ENCODE data around the gene CFAP74. TPM values are rescaled to one million over a fixed set of nuclear protein-coding genes. Genes with fewer than 3 reads are reported as not detected.
"Not testable (repeated sequence)": the region's sequence is repeated elsewhere in the genome, so short reads cannot be mapped to it uniquely, and the experiment has no call there.

The CFAP74 gene
- total RNA-seq, 8 experiments from 2014 or later: 0.22 to 3.7 (median 0.46) TPM; not detected in 1

DNA sequence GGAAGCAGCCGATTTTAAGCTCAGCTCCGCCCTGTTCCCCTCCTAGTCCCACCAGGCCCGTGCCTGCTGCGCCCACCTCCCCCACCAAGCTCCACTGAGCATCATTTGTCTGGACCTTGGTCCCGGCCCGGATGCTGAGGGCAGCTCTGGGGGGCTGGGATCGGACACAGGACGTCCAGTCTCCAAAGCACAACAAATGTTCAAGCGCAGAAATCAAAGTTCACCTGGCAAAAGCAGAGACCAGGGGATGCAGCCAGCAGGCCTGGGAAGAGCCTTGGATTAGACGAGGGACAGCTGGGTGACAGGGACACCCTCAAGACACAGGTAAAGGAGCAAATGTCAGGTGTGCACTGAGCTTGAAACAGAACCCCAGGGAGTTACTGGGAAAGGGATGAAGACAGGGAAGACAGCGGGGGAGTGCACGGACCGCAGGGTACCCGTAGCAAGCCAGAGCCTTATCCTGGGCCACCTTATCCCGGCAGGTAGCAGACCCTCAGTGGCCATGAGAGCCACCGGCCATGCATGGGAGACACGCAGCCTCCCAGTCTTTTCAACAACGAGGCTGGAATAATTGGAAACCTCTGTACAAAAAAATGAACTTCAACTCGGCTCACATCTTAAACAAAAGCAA is 62.3 kb downstream of the CFAP74 start:
- no peak for ATAC-seq (replicated peaks in 6 of 8)
- WGBS, 10 experiments: 17 to 100% (median 68%) methylated on average over 1 to 13 of the region's 19 CpGs; no CpG with 5 or more reads in 3 of the 10 experiments
- in situ Hi-C loops (cut with MboI; ENCODE audit: low pct_unique_long_range_greater_than_20kb in 2 of 9, low sequenced_read_pairs in 9 of 9, unreplicated experiment in 9 of 9): loop anchor here in 1 of 9 experiments (25.0 kb wide), 1 partner anchor 146 kb away; no protein-coding TSS in a partner anchor
- Histone ChIP-seq H3K27ac (no peak overlapping the region), H3K4me3 (no peak overlapping the region), H3K4me1 (replicated peaks in 1 of 2) (peaks cover 8 to 22% of the 10 kb centered on the region in 2 donors)

DNA sequence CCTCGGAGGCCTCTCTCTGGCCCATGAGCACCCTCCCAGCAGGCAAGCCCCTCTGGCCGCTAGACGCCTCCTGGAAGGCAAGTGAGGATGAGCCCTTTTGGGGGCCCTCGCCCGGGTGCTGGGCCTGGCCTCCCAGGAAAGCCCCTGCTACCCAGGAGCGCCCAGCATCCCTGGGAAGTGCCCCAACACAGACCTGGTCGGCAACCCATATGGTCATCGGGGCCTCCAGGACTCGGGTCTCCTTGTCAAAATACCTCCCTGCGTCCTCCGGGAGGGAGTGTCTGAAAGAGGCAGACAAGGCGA is 63.5 kb downstream of the CFAP74 start:
- no peak for ATAC-seq (replicated peaks in 6 of 8)
- H3K4me1 ChIP-seq (replicated peaks in 1 of 2): peaks cover 8 to 22% of the 10 kb centered on the region in 2 donors
- 66 to 96% (median 85%) methylated on average over 2 to 7 of the region's 12 CpGs; no CpG with 5 or more reads in 6 of the 10 experiments for WGBS, 10 experiments
- in situ Hi-C loops (cut with MboI; ENCODE audit: low pct_unique_long_range_greater_than_20kb in 2 of 9, low sequenced_read_pairs in 9 of 9, unreplicated experiment in 9 of 9): loop anchor here in 1 of 9 experiments (25.0 kb wide), 1 partner anchor 147 kb away; no protein-coding TSS in a partner anchor
- no peak overlapping the region for H3K27ac ChIP-seq
- H3K4me3 ChIP-seq: no peak overlapping the region

DNA sequence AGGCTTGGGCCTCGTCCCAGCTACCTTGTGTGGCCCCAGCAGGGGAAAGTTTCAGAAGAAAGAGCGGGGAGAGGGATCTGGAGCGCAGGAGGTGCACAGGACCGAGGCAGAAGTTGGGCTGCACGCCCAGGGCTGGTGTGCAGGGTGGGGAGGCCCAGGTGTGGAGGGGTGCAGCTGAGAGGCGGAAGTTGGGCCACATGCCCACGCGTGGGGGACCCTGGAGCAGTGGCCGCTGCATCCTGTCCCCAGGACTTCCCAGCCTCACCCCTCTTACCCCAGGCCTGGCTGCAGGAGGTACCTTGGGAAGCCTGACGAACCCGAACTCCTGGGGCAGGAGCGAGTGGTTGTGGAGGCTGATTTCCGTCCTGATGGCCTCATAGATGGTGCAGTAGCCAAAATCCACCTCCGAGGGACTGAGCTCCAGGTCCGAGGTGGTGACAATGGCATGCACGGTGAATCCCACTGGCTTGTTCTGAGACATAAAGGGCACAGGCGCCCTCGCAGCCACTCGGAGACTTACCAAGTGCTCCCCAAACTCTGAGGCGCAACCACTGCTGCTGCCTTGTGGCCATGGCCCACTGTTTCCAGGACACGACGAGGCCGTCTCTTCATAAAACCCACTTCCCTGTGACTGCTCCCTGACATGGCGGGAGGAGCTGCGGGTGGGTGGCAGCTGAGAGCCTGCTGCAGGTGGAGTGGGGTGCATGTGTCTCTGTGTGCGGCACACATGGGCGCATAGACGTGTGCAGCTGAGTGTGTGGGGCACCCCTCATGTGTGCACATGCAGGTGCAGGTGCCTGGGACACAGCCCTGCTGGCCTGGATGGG is 64.1 kb downstream of the CFAP74 start:
- WGBS, 10 experiments: 30 to 90% (median 82%) methylated on average over 1 to 13 of the region's 28 CpGs; no CpG with 5 or more reads in 3 of the 10 experiments
- in situ Hi-C loops (cut with MboI; ENCODE audit: low pct_unique_long_range_greater_than_20kb in 2 of 9, low sequenced_read_pairs in 9 of 9, unreplicated experiment in 9 of 9): loop anchor here in 1 of 9 experiments (25.0 kb wide), 1 partner anchor 148 kb away; no protein-coding TSS in a partner anchor
- no peak for ATAC-seq (replicated peaks in 6 of 8)
- no peak overlapping the region for H3K27ac ChIP-seq
- H3K4me3 ChIP-seq: no peak overlapping the region
- peaks cover 8 to 22% of the 10 kb centered on the region in 2 donors for H3K4me1 ChIP-seq (replicated peaks in 1 of 2)

DNA sequence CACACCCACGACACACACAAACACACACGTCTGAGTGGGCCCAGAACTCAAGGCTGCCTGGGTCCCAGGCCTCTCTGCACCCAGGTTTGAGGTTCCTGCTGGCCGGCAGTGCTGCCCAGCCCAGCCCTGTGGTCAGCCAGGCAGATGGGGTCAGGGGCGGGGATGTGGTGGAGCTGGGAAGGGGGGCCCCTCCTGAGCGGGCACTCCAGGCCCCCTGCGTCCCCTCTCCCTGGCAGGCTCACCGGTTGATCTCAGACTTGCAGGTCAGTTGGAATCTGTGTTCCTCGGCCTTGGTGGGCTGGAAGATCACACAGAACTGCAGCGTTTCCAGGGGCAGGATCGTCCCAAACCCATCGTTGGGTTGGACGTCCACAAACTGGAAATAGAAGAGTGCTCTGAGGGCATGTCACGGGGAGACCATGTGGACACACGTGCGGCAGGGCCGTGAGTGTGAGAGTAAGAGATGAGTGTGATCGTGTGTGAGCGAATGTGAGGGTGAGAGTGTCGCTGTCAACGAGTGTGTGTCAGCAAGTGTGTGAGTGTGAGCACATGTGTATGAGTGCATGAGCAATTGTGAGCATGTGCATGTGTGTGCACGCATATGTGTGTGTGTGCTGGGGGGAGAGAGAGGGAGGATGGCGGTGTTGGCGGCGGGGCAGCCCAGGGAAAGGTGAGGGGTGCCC is 64.8 kb downstream of the CFAP74 start:
- in situ Hi-C loops (cut with MboI; ENCODE audit: low pct_unique_long_range_greater_than_20kb in 2 of 9, low sequenced_read_pairs in 9 of 9, unreplicated experiment in 9 of 9): loop anchor here in 1 of 9 experiments (25.0 kb wide), 1 partner anchor 149 kb away; no protein-coding TSS in a partner anchor
- WGBS, 10 experiments: 40 to 96% (median 67%) methylated on average over 1 to 11 of the region's 24 CpGs; no CpG with 5 or more reads in 3 of the 10 experiments
- no peak overlapping the region for H3K27ac ChIP-seq
- H3K4me1 ChIP-seq (replicated peaks in 1 of 2): peaks cover 7 to 15% of the 10 kb centered on the region in 2 donors
- no peak overlapping the region for H3K4me3 ChIP-seq
- ATAC-seq (replicated peaks in 6 of 8): peak in 1 of 8 experiments; percentile 4

DNA sequence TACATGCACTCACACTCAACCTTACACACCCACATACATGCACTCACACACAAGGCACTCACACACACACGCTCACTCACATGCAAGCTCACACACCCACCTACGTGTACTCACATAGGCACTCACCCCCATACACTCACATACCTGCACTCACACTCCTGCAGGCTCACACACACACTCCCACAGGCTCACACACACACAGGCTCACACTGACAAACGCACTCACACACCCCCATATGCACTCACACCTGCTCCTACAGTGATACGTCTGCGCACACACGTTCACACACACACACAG is 65.4 kb downstream of the CFAP74 start:
- Histone ChIP-seq H3K27ac (no peak overlapping the region), H3K4me3 (no peak overlapping the region), H3K4me1 (replicated peaks in 1 of 2) (peaks cover 5 to 11% of the 10 kb centered on the region in 2 donors)
- ATAC-seq (replicated peaks in 6 of 8): peak in 1 of 8 experiments; percentile 2
- 0 to 100% (median 76%) methylated on average over 1 to 5 of the region's 6 CpGs; no CpG with 5 or more reads in 5 of the 10 experiments for WGBS, 10 experiments
- in situ Hi-C loops (cut with MboI; ENCODE audit: low pct_unique_long_range_greater_than_20kb in 2 of 9, low sequenced_read_pairs in 9 of 9, unreplicated experiment in 9 of 9): loop anchor here in 1 of 9 experiments (25.0 kb wide), 1 partner anchor 149 kb away; no protein-coding TSS in a partner anchor

DNA sequence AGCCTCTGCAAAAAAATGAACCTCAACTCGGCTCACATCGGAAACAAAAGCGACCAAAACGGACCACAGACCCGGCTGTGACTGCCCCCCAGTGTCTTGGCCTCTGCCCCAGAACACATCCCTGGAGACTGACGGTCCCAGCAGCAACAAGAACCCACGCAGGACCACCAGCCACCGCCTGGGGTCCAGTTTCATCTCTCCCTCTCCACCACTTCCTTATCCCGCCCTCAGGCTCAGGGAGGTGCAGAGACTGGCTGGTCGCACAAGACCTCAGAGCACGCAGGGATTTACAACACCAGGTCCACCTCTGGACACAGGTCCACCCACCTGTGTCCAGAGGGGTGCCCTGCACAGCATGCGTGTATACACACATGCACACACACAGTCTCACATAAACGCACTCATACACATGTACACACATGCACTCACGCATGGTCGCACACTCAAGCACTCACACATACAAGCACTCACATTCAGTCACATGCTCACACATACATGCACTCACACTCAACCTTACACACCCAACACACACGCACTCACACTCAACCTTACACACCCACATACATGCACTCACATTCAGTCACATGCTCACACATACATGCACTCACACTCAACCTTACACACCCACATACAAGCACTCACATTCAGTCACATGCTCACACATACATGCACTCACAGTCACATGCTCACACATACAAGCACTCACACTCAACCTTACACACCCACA is 65.9 kb downstream of the CFAP74 start:
- WGBS, 10 experiments: 60 to 100% (median 83%) methylated on average over 1 to 11 of the region's 16 CpGs; no CpG with 5 or more reads in 2 of the 10 experiments
- in situ Hi-C loops (cut with MboI; ENCODE audit: low pct_unique_long_range_greater_than_20kb in 2 of 9, low sequenced_read_pairs in 9 of 9, unreplicated experiment in 9 of 9): loop anchor here in 1 of 9 experiments (25.0 kb wide), 1 partner anchor 150 kb away; no protein-coding TSS in a partner anchor
- no peak for ATAC-seq (replicated peaks in 6 of 8)

DNA sequence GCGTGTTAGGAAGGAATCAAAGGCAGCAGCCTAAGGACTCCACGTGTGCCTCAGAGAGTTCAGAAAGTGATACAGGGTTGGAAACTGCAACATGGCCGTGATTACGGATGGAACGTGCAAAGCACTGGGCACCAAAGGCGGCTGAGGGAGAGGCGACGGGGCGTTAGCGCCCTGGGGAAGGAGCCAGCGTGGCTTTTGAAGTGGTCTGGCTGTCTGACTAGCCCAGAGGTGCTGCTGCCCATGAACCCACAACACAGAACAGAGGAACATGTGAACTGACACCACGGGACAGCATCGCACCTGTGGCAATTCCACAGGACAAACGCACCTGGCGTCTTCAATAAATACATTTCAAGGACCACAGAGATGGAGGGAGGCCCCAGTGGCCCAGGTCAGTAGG is 66.5 kb downstream of the CFAP74 start:
- H3K27ac ChIP-seq: no peak overlapping the region
- no peaks in the 10 kb centered on the region for H3K4me1 ChIP-seq (replicated peaks in 1 of 2)
- no peak overlapping the region for H3K4me3 ChIP-seq
- no peak for ATAC-seq (replicated peaks in 6 of 8)
- 21 to 81% (median 75%) methylated on average over 2 to 14 of the region's 15 CpGs; no CpG with 5 or more reads in 2 of the 10 experiments for WGBS, 10 experiments
- in situ Hi-C loops (cut with MboI; ENCODE audit: low pct_unique_long_range_greater_than_20kb in 2 of 9, low sequenced_read_pairs in 9 of 9, unreplicated experiment in 9 of 9): loop anchor here in 1 of 9 experiments (25.0 kb wide), 1 partner anchor 150 kb away; no protein-coding TSS in a partner anchor

More for the DNA sequence above, 65.9 kb downstream of the CFAP74 start:
- no peak overlapping the region for H3K27ac ChIP-seq
- peaks cover under 1 to 6% of the 10 kb centered on the region in 2 donors for H3K4me1 ChIP-seq (replicated peaks in 1 of 2)
- H3K4me3 ChIP-seq: no peak overlapping the region

DNA sequence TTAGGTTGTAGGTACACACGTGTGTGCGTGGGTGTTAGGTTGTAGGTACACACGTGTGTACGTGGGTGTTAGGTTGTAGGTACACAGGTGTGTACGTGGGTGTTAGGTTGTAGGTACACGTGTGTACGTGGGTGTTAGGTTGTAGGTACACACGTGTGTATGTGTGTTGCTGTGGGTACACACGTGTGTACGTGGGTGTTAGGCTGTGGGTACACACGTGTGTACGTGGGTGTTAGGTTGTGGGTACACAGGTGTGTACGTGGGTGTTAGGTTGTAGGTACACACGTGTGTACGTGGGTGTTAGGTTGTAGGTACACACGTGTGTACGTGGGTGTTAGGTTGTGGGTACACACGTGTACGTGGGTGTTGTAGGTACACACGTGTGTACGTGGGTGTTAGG is 68.7 kb downstream of the CFAP74 start:
- H3K4me1 ChIP-seq (replicated peaks in 1 of 2); ATAC-seq (replicated peaks in 6 of 8); H3K4me3 ChIP-seq; H3K27ac ChIP-seq: not testable (repeated sequence)
- in situ Hi-C loops (cut with MboI; ENCODE audit: low pct_unique_long_range_greater_than_20kb in 2 of 9, low sequenced_read_pairs in 9 of 9, unreplicated experiment in 9 of 9): loop anchor here in 1 of 9 experiments (25.0 kb wide), 1 partner anchor 152 kb away; no protein-coding TSS in a partner anchor
- WGBS, 10 experiments: 20 to 92% (median 91%) methylated on average over 1 to 7 of the region's 21 CpGs; no CpG with 5 or more reads in 7 of the 10 experiments

DNA sequence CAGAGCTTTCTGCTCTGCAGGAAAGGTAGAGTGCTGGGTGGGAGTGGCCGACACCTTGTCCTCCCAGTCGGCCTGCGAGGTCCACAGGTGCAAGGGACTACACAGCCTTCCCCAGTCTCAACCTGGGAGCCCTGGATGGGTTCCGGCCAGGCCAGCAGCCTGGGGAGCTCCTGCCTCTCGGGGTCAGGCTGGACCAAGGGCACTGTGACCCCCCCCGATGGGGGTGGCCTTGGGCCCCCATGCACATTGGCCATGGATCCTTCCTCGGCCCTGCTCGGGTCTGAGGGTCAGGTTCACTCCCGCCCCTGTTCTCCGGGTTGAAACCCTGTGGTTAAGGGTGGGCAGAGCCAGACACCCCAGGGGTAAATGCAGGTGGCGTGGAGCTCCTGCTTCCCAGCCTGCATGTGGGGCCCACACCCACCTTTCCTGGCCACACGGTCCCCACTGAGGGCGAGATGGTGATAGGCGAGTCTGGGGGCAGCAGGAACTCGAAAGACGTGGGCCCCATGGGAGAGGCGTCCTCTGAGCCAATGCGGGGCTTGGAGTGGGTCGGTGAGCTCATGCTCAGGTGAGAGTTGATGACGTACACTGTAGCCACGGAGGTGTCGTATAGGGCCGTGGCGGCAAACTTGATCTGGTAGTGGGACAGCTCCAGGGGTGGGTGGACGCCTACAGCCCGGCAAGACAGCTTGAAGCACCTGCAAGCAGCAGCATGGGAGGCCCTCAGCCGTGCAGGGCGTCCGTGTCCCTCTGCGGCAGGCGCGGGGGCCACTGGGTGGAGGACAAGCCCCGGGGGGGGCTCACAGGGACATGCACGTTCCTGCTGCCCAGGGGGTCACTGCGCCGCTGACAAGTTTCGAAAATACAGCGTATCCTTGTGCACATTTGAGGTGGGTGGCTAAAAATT is 73.7 kb downstream of the CFAP74 start:
- 20 to 100% (median 83%) methylated on average over 1 to 13 of the region's 38 CpGs; no CpG with 5 or more reads in 2 of the 10 experiments for whole genome bisulfite sequencing, 10 experiments
- in situ Hi-C loops (cut with MboI; ENCODE audit: low pct_unique_long_range_greater_than_20kb in 2 of 9, low sequenced_read_pairs in 9 of 9, unreplicated experiment in 9 of 9): loop anchor here in 1 of 9 experiments (25.0 kb wide), 1 partner anchor 157 kb away; no protein-coding TSS in a partner anchor

DNA sequence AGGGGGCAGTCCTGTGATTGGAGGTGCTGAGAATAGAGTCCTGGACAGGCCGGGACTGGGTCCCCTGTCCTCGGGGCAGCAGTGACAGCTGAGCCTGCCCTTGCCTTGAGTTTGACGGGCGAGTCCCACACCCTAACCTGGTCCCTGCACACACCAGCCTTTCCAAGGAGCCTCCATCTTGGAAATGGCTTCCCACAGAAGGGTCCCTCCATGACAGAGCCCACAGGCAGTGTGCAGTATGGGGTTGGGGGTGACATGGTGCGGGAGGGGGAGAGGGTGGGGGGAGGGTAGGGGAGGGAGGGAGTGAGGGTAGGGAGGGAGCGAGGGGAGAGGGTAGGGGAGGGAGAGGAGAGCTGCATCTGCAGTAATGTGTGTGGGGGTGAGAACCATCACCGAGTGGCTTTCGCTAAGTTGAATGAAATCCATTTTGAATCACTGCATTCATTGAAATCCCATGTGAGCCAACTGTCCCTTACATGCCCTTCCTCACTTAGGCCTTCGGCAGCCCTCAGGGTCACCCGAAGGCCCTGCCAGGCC is 74.4 kb downstream of the CFAP74 start:
- Histone ChIP-seq H3K27ac (no peak overlapping the region), H3K4me1 (replicated peaks in 1 of 2) (peaks cover 5 to 6% of the 10 kb centered on the region in 2 donors), H3K4me3 (no peak overlapping the region)
- 51 to 71% methylated on average over 3 to 5 of the region's 10 CpGs; no CpG with 5 or more reads in 8 of the 10 experiments for WGBS, 10 experiments
- no peak for ATAC-seq (replicated peaks in 6 of 8)
- in situ Hi-C loops (cut with MboI; ENCODE audit: low pct_unique_long_range_greater_than_20kb in 2 of 9, low sequenced_read_pairs in 9 of 9, unreplicated experiment in 9 of 9): loop anchor here in 1 of 9 experiments (25.0 kb wide), 1 partner anchor 158 kb away; no protein-coding TSS in a partner anchor

More for the DNA sequence above, 73.7 kb downstream of the CFAP74 start:
- Histone ChIP-seq H3K4me3 (no peak overlapping the region), H3K27ac (no peak overlapping the region), H3K4me1 (replicated peaks in 1 of 2) (peaks cover 5 to 6% of the 10 kb centered on the region in 2 donors)
- ATAC-seq (replicated peaks in 6 of 8): no peak

All from motor neuron (in vitro differentiated cells).